ENCODE data around the gene NSD1. TPM values are rescaled to one million over a fixed set of nuclear protein-coding genes. Genes with fewer than 3 reads are reported as not detected.

The NSD1 gene
- total RNA-seq, 2 donors from 2014 or later, result 62.6 to 80.5 TPM

- Mint-ChIP-seq H3K27ac (no peak overlapping the region), H3K36me3 (no peaks in the 10 kb centered on the region), H3K9me3 (no peaks in the 10 kb centered on the region)
- ATAC-seq (no peak), DNase-seq (ENCODE audit: low spot score in 2 of 2) (no peak)
Measured at GRCh38 chr5:177183766-177184360, 50.3 kb downstream of the NSD1 start.

DNA sequence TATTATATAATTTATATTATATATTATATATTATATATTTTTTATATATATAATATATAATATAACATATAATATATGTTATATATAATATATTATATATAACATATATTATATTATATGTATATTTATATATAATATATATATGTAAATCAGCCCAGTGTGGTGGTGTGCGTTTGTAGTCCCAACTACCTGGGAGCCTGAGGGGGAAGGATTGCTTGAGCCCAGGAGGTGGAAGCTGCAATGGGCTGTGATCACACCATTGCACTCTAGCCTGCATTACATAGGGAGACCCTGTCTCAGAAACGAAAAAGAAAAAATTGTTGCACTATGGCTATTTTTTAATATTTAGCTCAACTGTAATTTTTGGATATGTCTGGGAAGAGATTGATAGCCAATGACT, 52.4 kb downstream of the NSD1 start:
- no peak for ATAC-seq
- no peak for DNase-seq (ENCODE audit: low spot score in 2 of 2)
- Mint-ChIP-seq H3K27ac (no peak overlapping the region), H3K9me3 (no peaks in the 10 kb centered on the region), H3K36me3 (no peaks in the 10 kb centered on the region)

DNA sequence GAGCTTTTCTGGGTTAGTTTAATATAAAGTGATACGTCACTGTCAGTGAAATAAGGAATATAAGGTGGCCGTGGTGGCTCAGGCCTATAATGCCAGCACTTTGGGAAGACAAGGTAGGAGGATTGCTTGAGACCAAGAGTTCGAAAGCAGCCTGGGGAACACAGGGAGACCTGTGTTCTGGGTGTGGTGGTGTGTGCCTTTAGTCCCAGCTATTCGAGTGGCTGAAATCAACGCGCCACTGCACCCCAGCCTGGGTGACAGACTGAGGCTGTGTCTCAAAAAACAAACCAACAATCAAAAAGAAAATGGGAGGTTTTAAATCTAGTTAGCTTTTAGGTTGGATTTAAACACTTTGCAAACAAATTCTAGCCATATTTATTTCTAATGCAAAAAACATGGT, 53.1 kb downstream of the NSD1 start:
- Mint-ChIP-seq H3K9me3 (no peaks in the 10 kb centered on the region), H3K36me3 (no peaks in the 10 kb centered on the region), H3K27ac (no peak overlapping the region)
- ATAC-seq (no peak), DNase-seq (ENCODE audit: low spot score in 2 of 2) (no peak)

GRCh38 chr5:177188775-177189174, 55.2 kb downstream of the NSD1 start:
- DNase-seq (ENCODE audit: low spot score in 2 of 2) (no peak), ATAC-seq (no peak)
- Mint-ChIP-seq H3K36me3 (no peaks in the 10 kb centered on the region), H3K9me3 (no peaks in the 10 kb centered on the region), H3K27ac (no peak overlapping the region)

GRCh38 chr5:177189416-177189815, 55.8 kb downstream of the NSD1 start:
- Mint-ChIP-seq H3K27ac (no peak overlapping the region), H3K36me3 (no peaks in the 10 kb centered on the region), H3K9me3 (no peaks in the 10 kb centered on the region)
- DNase-seq (ENCODE audit: low spot score in 2 of 2) (no peak), ATAC-seq (no peak)

GRCh38 chr5:177189965-177190364, 56.4 kb downstream of the NSD1 start:
- Mint-ChIP-seq H3K9me3 (no peaks in the 10 kb centered on the region), H3K36me3 (no peaks in the 10 kb centered on the region), H3K27ac (no peak overlapping the region)
- DNase-seq (ENCODE audit: low spot score in 2 of 2) (no peak), ATAC-seq (no peak)

DNA sequence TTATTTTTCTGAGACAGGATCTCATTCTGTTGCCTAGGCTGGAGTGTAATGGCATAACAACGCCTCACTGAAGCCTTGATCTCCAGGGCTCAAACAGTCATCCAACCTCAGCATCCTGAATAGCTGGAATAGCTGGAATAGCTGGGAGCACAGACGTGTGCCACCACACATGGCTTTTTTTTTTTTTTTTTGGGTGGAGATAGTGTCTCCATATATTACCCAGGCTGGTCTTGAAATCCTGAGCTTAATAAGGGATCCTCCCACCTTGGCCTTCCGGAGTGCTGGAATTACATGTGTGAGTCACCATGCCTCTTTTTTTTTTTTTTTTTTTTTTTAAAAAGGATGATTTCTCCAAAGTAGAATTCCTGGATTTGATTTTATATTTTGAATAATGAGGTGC, 60.7 kb downstream of the NSD1 start:
- Mint-ChIP-seq H3K27ac (no peak overlapping the region), H3K9me3 (no peaks in the 10 kb centered on the region), H3K36me3 (no peaks in the 10 kb centered on the region)
- no peak for ATAC-seq
- DNase-seq (ENCODE audit: low spot score in 2 of 2), result no peak

DNA sequence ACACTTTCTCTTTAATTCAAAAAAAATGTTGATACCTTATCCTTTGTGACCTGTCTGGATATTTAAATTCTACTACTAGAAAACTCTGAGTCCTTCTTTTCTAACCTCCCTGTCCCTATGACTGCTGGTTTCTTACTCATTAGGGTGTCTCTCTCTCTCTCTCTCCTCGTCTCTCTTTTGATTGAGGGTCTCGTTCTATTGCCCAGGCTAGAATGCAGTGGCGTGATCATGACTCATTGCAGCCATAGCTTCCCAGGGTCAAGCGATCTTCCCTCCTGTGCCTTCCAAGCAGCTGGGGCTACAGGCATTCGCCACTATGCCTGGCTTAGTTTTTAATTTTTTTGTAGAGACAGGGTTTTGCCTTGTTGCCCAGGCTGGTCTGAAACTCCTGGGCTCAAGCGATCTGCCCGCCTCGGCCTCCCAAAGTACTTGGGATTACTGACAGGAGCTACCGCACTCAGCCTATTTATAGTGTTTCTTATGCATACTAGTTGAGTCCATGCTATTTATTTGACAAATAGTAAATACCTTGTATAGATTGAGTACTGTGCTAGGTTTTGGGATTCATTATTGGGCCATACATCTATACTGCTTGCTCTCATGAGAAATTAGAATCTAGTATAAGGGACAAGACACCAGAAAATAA, 61.9 kb downstream of the NSD1 start:
- DNase-seq (ENCODE audit: low spot score in 2 of 2) (no peak), ATAC-seq (no peak)
- Mint-ChIP-seq H3K36me3 (no peaks in the 10 kb centered on the region), H3K9me3 (no peaks in the 10 kb centered on the region), H3K27ac (no peak overlapping the region)

GRCh38 chr5:177198738-177199137, 65.2 kb downstream of the NSD1 start:
- no peaks in the 10 kb centered on the region for H3K9me3 Mint-ChIP-seq
- peaks cover 0 to under 1% of the 10 kb centered on the region in 2 donors for H3K36me3 Mint-ChIP-seq
- no peak for DNase-seq (ENCODE audit: low spot score in 2 of 2)

DNA sequence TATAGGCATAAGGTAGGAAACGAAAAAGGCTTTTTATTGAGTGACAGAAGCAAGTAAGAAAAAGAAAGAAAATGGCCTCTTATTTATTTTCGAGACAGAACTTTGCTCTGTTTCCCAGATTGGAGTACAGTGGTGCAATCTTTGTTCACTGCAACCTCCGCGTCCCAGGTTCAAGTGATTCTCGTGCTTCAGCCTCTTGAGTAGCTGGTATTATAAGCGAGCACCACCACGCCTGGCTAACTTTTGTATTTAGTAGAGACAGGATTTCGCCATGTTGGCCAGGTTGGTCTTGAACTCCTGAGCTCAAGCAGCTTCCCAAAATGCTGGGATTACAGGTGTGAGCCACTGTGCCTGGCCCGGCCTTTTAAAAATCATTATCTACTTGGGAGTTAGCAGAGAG, 70.7 kb downstream of the NSD1 start:
- no peaks in the 10 kb centered on the region for H3K9me3 Mint-ChIP-seq
- H3K27ac Mint-ChIP-seq, result no peak overlapping the region
- no peak for ATAC-seq
- H3K36me3 Mint-ChIP-seq, result peaks cover 0 to 10% of the 10 kb centered on the region in 2 donors
- no peak for DNase-seq (ENCODE audit: low spot score in 2 of 2)

More at GRCh38 chr5:177198738-177199137, 65.2 kb downstream of the NSD1 start:
- H3K27ac Mint-ChIP-seq, result no peak overlapping the region
- no peak for ATAC-seq

- Mint-ChIP-seq H3K9me3 (no peaks in the 10 kb centered on the region), H3K36me3 (peaks cover under 1 to 20% of the 10 kb centered on the region in 2 donors), H3K27ac (peak overlapping the region in 1 of 2 donors; percentile 50)
- DNase-seq (ENCODE audit: low spot score in 2 of 2), result no peak
- ATAC-seq, result no peak
Measured at GRCh38 chr5:177209610-177210009, 76.0 kb downstream of the NSD1 start.

GRCh38 chr5:177212242-177212641, 78.7 kb downstream of the NSD1 start:
- H3K9me3 Mint-ChIP-seq, result no peaks in the 10 kb centered on the region
- peak overlapping the region in 1 of 2 donors; percentile 72 for H3K27ac Mint-ChIP-seq
- ATAC-seq (no peak), DNase-seq (ENCODE audit: low spot score in 2 of 2) (no peak)
- peaks cover 0 to 20% of the 10 kb centered on the region in 2 donors for H3K36me3 Mint-ChIP-seq

GRCh38 chr5:177220576-177220975, 87.0 kb downstream of the NSD1 start:
- no peak for ATAC-seq
- H3K36me3 Mint-ChIP-seq, result no peaks in the 10 kb centered on the region
- H3K27ac Mint-ChIP-seq, result no peak overlapping the region
- DNase-seq (ENCODE audit: low spot score in 2 of 2), result no peak
- no peaks in the 10 kb centered on the region for H3K9me3 Mint-ChIP-seq

- no peaks in the 10 kb centered on the region for H3K9me3 Mint-ChIP-seq
Measured at GRCh38 chr5:177222269-177222668, 88.7 kb downstream of the NSD1 start.

DNA sequence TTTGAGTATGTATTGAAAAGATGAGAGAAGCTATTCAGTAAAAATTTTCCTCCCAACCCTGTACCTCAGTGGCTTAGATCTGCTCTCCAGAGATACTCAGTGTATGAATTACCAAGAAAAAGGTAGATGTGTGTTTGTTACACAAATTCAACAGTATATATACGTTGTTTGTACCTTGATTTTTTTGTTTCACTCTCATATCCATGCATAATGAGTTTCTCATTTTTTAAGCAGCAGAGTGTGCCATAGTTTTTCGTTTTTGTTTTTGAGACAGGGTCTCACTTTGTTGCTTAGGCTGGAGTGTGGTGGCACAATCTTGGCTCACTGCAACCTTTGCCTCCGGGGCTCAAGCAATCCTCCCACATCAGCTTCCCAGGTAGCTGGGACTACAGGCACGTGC, 92.2 kb downstream of the NSD1 start:
- DNase-seq (ENCODE audit: low spot score in 2 of 2), result no peak
- no peak overlapping the region for H3K27ac Mint-ChIP-seq
- ATAC-seq, result no peak
- H3K9me3 Mint-ChIP-seq, result no peaks in the 10 kb centered on the region
- H3K36me3 Mint-ChIP-seq, result no peaks in the 10 kb centered on the region

More at GRCh38 chr5:177222269-177222668, 88.7 kb downstream of the NSD1 start:
- no peaks in the 10 kb centered on the region for H3K36me3 Mint-ChIP-seq
- ATAC-seq (no peak), DNase-seq (ENCODE audit: low spot score in 2 of 2) (no peak)
- H3K27ac Mint-ChIP-seq, result no peak overlapping the region

DNA sequence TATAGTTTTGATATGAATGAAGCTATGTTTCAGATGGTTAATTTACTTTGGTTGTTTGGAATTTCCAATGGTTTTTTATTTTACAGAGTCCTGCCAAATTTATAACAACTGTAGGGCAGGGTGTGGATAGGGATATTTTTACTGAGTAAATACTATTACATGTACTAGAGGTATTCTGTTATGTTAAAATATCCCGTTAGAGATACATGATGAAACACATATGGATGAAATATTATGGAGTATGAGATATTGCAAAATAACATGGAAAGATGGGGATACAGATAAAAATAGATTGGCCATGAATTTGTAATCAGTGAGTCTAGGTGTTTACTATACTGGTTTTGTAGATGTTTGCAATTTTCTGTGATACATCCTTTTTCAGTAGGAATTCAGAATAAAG, 93.3 kb downstream of the NSD1 start:
- no peaks in the 10 kb centered on the region for H3K36me3 Mint-ChIP-seq
- no peak overlapping the region for H3K27ac Mint-ChIP-seq
- DNase-seq (ENCODE audit: low spot score in 2 of 2) (no peak), ATAC-seq (no peak)
- H3K9me3 Mint-ChIP-seq, result no peaks in the 10 kb centered on the region

DNA sequence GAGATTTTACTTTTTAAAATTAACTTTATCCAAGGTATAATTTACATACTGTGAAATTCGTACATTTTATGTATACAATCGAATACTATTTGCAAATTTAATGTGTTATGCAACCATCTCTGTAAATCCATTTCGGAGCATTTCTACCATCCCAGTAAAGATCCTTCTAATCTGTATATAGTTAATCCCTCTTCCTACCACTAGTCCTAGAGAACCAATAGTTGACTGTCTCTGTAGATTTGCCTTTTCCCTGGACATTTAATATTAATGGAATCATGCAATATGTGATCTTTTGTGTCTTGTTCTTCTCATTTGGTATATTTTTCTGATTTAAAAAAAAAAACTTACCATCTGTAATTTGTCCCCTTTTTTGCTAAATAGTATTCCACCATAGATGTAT, 95.2 kb downstream of the NSD1 start:
- H3K9me3 Mint-ChIP-seq, result no peaks in the 10 kb centered on the region
- no peak overlapping the region for H3K27ac Mint-ChIP-seq
- no peaks in the 10 kb centered on the region for H3K36me3 Mint-ChIP-seq
- no peak for ATAC-seq
- DNase-seq (ENCODE audit: low spot score in 2 of 2), result no peak

GRCh38 chr5:177230660-177231059, 97.1 kb downstream of the NSD1 start:
- no peak for ATAC-seq
- DNase-seq (ENCODE audit: low spot score in 2 of 2), result no peak
- Mint-ChIP-seq H3K9me3 (no peaks in the 10 kb centered on the region), H3K36me3 (no peaks in the 10 kb centered on the region), H3K27ac (no peak overlapping the region)

All from activated naive CD4-positive, alpha-beta T cell treated with anti-CD3 and anti-CD28 coated beads, Interleukin-2, amount 50 U/mL, for 72 hours (primary cell).